GM19240 (cell line): Measurements from ENCODE around the gene EYA3.

Experiments used
- DNase-seq: peaks from one replicate; pipeline ENCODE4 v3.0.0; 2011; ENCODE audit warnings: low spot score; ENCODE audit not compliant: insufficient read length

The EYA3 gene

DNA sequence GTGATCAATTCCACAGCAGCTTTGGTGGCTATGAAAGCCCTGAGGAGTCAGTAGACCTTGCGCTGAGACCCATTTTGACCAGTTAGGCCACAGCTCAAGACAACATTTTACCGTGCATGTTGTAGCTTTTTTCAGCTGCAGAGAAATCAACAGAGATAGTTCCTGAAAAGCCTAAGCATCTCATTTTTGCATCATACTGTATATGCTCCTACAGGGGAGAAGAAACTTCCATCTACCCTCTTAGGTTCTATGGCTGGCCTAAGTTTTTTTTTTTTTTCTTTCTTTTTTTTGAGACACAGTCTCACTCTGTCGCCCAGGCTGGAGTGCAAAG lies 24.8 kb upstream of the EYA3 start:
- no peak for DNase-seq

DNA sequence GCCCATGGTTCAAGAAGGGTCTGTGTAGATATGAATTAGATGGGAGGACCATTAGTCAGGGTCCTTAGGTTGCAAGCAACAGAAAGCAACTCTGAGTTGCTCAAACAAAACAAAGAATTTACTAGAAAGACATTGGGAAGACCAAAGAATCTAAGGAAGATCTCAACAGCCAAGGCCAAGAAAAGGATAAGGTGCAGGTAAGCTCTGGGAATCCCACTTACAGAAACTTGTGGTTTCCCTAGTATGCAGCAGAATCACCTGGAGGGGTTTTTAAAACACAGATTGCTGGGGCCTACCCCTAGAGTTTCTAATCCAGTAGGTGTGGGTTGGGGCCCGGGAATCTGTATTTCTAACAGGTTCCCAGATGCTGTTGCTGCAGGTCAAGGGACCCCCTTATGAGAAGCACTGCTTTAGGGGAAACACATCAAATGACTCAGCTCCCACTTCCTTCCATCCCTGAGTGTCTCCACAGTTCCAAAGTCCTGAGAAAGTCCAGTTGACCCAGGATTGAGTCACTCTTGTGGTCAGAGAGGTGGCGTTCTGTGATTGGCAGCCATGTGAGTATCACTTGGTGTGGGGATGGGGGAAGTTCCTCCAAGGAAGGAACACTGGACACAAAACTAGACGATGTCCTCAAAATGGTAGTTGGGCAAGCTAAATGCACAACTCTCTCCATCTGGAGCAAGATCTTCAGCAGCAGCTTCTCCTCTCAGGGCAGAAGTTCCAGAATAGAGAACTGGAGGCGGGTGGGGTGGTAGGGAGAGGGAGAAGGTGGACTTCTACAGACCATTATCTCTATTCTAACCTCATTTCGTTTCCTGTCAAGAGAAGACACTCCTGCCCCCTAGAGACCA lies 24.2 kb upstream of the EYA3 start:
- no peak for DNase-seq

DNA sequence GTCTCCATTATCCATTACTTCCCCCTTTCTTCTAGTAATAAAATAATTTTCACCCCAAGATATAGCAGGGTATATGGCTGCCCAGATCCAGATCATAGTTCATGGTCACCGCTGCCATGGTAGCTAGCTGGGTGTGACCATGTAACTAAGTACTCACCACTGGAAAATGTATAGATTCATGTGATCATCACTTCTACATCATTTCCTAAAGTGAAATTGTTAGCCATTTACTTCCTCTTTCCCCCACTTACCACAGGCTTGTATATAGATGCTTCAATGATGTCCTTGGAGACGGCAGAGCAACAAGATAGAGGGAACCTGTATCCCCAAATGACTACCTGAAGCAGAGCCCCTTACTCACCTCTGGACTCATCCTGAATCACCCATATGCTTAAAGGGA lies 22.7 kb upstream of the EYA3 start:
- no peak for DNase-seq

DNA sequence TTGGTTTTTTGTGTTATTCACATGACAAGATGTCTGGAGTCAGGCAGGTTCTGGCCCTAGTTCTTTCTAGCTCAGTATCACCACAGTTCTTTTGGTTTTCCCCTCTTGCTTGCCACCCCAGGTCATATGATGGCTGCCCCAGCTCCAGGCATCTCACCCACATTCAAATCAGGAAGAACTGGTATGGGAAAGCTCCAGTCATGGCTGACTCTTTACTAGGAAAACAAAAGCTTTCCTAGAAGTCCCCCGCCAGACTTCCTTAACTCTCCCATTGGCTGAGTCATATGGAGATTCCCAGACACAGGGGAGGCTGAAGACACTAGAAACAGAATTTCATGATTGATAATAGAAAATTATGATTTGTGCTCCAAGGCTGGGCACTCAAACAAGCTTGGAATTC lies 22.1 kb upstream of the EYA3 start:
- no peak for DNase-seq

DNA sequence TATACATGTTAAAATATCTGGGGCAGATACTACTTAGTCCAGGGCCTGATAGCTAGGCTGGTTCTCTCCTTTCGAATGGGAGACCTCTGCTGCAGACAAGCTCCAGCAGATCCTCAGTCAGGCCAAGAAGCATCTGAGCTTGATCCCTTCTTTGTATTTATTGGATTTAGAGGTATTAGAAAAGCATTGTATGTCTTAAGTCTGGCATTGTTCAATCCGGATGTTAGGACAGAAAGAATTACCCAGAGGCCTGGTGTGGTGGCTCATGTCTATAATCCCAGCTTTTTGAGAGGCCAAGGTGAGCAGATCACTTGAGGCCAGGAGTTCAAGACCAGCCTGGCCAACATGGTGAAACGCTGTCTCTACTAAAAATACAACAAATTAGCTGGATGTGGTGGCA lies 21.2 kb upstream of the EYA3 start:
- DNase-seq = no peak

DNA sequence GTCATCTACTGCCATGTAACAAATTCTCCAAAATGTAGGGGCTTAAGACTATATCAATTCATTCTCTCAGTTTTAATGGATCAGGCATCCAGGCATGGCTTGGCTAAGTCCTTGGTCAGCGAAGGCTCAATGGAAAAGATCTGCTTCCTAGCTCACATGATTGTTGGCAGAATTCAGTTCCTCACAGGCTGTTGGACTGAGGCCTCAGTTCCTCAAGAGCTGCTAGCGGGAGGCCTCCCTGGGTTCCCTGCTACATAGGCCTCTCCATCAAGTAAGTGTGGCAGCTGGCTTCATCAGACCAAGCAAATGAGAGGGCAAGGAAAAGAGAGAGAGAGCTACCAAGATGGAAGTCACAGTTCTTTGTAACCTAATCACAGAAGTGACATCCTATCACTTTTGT lies 19.6 kb upstream of the EYA3 start:
- no peak for DNase-seq

DNA sequence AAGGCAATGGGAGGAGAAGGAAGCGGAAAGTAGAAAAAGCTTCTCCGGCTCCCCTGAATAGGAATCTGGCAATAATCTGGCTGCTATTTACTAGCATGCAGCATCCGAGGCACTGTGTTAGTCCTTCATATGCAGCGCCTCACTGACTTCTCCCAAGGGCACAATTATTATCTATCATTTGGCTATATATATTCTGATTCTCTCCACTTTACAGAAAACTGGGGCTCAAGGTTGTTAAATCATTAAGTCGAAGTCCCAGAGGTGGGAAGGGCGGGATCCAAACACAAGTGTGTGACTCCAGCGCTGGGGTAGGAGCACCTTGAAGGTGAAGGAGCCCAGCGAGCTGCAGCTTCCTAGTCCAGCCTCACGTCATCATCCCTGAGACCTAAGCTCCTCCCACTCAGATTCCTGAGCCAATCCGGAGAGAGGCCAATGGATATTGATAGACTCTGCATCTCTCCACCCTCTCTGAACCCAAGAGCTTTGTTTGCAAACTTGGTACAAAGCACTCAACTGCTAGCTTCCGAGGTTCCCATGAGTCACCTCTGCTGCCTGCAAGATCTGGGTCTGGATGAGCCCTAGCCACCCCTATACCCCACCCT lies 16.6 kb upstream of the EYA3 start:
- no peak for DNase-seq

DNA sequence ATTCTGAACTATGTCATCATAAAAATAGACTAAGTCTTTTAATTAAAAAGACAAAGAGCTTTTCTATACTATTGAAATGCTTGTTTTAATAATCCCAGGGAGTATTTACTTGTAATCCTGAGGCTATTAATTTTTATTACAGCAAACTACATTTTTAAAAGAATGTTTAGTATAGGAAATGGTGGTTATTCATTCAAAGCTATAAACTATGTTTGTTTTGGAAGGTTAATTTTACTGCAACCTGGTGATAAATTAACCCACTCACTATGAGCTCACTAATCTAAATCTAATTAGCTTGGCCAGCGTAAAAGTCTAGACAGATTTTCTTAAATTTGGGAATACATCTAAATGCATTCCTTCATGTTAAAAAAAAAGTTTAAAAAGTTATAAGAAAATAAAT lies 13.8 kb upstream of the EYA3 start:
- no peak for DNase-seq

DNA sequence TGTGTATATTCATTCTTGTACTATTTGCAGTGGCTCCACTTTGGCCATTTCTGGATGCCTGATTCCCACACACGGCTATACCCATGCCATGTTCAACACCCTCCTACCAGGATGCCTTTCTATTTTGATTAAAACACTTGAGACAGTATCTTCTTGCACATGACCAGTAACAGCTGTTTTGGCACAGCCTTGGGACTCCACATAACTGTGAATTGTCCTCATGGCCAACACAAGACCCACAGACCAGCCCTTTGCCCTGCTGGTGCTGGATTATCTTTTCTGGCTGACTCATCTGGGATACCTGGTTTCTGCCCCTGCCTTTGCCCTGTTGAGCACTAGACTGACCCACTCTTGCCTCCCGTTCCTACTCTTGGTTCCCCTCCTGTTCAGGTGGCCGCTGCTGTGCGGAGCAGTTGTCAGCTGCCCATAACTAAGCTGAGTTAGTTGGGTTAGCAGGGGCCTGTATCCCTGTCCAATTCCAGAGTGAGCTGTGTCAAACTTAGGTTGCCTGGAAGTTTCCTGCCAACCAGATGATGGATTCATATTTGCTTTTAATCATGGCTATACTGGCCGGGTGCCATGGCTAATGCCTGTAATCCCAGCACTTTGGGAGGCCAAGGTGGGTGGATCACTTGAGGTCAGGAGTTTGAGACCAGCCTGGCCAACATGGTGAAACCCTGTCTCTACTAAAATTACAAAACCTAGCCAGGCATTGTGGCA lies 10.8 kb upstream of the EYA3 start:
- no peak for DNase-seq

DNA sequence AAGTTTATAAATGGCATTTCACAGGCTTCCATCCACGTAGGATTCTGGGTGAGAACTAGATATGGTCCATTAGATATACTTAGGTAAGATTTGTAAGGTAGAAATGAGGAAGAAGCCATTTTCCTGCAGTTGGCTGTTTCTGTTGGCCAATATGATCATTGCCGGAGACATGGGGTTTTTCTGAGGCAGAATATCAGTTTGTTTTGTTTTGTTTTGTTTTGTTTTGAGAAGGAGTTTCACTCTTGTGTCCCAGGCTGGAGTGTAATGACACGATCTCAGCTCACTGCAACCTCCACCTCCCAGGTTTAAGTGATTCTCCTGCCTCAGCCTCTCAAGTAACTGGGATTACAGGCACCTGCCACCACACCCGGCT lies 8.7 kb upstream of the EYA3 start:
- DNase-seq = no peak

DNA sequence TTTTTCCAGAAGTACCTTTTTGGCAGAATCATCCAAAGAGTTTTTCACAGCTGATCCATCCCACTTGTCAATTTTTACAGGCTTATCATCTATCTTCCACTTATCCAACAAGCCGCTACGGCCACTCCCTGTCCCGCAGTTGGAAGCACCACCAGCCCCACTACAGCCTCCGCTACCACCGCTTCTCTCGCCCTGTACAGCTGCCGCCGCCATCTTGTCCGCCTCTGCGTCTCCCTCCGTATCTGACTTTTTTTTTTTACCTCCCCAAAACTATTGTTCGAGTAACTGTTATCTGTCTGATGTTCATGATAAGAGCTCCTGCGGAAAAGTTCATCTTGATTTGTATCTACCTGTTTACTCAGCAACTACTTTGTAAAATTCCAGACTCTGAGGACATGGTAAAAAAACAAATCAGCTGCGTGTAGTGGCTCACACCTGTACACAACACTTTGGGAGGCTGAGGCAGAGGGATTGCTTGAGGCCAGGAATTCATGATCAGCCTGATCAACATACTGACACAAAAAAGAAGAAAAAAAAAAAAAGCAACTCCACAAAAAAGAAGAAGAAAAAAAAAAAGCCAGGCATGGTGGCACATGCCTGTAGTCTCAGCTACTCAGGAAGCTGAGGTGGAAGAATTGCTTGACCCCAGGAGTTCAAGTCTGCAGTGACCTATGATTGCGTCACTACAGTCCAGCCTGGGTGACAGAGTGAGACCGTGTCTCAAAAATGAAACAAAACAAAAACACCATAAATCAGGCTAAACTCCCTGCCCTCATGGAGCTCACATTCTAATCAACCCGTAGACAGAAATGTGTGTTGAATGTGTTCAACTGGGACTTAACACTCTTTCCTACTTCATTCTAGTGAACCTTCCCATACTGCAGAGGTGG lies 8.0 kb upstream of the EYA3 start:
- no peak for DNase-seq

DNA sequence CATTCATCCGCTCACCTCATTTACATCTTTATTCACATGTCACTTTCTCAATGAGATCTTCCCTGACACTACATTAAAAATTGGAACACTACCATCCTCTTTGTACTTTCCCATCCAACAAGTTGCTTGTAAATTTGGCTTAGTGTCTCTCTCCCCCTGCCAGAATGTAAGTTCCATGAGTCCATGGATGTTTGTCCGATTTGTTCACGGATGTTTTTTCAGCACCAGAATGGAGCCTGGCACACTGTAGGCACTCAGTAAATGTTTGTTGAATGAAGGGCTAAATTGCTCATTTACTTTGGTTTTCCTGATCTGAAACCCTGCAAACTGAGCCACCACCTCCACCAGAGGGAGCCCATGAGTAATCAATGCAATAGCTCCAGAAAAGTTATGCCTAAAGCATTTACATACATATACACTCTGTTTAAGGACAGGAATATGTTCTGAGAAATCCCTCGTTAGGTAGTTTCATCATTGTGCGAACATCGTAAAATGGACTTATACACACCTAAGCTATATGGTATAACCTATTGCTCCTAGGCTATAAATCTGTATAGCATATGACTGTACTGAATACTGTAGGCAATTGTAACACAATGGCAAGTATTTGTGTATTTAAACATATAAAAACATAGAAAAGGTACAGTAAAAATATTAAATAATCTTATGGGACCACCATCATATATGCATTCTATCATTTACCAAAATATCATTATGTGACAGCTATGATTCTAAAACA lies 2.8 kb upstream of the EYA3 start:
- no peak for DNase-seq

DNA sequence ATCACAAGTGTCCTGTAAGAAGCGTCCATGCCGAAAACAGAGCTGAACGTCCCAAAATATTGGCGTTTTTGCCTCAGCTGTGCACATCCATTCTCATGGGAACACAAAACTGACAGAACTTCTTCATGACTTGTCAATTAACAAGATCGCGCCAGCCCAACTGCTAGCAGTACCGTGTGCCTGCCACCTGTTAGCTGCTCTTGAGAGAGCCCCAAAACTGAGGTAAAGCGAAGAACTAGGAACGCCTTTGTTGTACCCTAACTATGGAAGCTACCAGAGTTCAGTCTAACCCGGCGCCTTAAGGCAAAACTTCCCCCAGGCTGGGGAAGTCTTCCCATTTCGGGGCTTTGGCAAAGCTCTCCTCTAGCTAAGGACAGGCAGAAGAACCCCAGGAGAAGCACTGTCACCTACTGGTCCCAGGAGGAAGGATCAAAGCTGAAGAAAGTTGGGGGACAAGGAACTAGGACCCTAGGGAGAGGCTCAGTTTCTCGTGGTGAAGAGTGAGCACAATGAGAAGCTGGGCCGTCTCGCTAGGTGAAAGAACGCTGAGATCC lies 719 bp downstream of the EYA3 start:
- no peak for DNase-seq

DNA sequence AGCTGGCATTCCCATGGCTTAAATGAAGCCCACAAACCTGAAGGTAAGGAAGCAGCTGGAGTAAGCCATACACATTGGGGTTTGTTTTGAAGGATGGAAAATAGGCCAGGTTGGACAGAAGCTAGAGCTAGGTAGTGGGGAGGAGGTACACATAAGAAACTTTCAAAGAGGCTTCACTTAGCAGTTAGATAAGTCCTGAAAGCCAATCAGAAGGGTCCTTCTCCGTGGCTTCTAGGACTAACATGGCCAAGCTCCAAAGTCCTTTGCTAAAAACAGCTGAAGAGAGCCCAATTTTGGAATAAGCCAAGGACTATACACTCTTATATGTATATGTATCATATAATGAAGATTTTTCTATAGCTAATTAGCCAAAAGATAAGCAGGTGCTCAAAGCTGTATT lies 1.8 kb downstream of the EYA3 start:
- no peak for DNase-seq

DNA sequence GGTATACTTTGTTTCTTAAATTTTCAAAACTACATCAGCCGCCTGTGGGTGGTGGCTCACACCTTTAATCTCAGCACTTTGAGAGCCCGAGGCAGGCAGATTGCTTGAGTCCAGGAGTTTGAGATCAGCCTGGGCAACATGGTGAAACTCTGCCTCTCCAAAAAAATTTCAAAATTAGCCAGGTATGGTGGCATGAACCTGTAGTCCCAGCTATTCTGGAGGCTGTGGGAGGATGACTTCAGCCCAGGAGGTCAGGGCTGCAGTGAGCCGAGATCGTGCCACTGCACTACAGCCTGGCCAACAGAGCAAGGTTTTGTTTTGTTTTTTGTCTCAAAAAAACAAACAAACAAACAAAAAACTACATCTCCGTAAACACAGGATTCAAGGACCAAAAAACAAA lies 3.3 kb downstream of the EYA3 start:
- no peak for DNase-seq

DNA sequence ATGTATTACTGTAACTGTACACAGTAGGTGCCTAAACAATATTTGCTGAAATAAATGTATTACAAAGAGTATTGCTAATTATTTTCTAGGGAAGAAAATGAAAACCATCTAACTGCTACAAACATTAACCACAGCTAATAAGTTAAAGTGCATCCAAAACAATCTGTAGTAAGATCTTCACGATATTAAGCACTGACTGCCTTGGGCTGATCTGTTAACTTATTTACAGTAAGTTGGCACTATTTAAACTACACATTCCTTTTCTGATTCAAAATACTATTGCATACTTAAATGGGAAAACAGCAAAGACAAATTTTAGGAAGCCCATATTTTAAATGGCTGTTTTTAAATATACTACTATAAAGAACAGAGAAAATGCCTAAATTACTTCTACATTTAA lies 4.5 kb downstream of the EYA3 start:
- DNase-seq = no peak

DNA sequence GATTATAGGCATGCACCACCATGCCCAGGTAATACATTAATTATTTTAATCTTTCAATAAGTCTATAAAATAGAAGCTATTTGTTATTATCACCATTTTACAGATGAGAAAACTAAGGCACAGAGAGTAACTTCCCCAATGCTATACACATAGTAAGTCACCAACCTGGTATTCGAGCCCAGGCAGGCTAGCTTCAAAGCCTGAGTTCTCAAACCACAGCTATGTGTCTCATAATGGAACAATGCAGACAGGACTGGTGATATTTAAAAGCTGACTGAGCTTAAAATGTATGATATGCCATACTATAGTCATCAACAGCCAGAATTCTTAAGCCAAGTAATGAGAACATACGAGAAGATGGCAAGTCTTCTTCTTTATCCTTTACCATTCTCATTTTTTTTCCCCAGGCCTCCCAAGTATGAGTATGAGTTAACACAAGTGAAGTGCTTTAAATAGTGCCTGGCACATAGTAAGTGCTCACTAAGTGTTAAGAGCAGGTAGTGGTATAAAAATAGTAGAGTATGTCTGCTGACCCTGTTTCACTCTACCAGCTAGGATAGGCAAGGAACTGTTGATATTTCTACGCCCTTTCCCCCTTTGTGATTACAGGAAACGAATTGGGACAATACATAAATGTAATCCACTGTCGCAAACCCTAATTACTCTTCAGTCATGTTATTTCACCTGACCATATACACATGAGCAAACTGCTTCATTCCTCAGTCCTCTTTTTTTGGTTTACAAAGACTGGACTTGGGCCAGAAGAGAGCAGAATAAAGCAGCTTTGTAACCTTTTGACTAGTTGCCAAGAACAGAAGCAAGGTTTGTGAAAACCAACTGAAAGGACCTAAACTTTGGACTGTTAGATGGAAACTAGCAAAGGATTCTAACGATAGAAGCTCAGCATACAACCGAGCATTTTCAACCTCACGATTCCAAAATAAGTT lies 9.5 kb downstream of the EYA3 start:
- DNase-seq = no peak

DNA sequence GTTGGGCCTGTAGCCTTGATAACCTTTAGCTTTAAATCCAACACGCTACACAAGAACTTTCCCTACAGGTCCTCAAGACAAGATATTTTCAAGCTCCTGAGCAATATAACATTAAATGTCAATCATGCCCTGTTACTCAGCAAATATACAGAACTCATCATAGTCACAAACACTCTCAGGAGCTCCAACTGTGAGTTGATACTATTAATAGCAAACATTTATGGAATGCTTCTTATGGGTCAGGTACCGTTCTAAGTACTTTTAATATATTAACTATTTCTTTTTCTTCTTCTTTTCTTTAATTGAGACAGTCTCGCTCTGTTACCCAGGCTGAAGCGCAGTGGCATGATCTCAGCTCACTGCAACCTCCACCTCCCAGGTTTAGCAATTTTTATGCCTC lies 10.1 kb downstream of the EYA3 start:
- no peak for DNase-seq

DNA sequence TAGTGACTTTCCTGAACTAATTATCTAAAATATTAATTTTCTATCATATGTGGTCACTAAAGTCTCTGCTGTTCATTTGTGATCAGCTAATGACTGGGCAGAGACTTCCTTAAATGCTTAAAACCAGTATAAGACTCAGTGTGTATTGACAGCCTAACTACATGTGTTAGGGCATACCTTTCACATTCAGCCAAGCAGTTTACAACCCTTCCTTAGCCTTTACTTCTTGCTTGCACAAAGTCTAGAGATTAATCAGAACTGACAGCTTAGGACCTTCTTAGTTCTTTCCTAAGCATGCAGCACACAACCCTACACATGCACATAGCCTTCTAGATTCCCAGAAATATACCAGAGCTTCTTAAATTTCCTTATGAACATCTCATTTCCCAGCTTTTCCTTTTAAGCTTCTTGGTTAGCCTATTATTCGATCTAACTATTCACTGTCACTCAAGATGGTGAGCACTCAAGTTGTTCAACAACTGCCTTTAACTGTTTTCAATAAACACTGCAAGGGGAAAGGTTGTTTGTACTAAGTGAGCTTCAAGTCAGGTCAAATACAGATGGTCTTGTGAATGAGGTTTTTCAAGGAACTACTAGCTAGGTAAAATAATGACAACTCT lies 13.4 kb downstream of the EYA3 start:
- no peak for DNase-seq
